GM18505 (cell line): ENCODE results near the gene SSTR3.

ENCODE experiments used
- ATAC-seq: cut with Tn5 transposase; IDR thresholded peaks from one replicate; pipeline ENCODE4 v1.9.1; 2021; ENCODE audit not compliant: unreplicated experiment
- POLR2A ChIP-seq: IDR thresholded peaks from 4 replicates; pipeline ENCODE4 v1.6.1; 2011; ENCODE audit warnings: borderline replicate concordance; ENCODE audit not compliant: insufficient read depth, insufficient read length; ENCODE audit errors: extremely low read depth

Gene SSTR3

DNA sequence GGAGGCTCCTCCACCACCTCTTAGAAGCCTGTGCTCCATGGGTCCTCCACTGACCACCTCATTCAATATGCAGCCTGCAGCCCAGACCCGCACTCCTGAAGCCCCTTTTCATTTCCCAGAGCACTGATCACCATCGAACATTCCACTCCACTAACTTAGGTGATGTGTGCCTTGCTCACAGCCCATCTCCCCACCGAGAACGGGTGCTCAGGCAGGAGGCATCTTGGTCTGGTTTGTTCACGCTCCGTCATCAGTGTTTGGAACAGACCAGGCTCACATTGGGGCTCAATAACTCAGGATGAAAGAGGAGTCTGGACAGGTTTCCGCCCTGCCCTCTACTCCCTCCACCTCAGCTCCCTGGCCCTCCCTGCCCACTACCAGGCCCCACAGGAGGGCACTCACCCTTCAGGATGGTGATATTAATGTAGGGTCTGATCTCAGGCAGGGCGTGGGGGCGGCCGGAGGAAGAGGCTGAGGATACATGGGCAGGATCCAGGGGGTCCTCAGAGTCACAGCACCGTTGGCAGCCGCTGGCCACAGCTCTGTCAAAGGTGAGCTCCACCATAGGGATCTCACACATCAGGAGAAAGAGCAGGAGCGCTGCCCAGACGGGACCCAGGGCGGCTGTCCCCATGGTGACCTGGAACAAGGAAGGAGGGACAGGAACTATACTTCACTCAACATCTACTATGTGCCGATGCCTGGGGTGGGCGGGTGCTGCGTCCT is 27.3 kb downstream of the SSTR3 start:
- no peak for TF ChIP-seq POLR2A
- ATAC-seq, result no peak

DNA sequence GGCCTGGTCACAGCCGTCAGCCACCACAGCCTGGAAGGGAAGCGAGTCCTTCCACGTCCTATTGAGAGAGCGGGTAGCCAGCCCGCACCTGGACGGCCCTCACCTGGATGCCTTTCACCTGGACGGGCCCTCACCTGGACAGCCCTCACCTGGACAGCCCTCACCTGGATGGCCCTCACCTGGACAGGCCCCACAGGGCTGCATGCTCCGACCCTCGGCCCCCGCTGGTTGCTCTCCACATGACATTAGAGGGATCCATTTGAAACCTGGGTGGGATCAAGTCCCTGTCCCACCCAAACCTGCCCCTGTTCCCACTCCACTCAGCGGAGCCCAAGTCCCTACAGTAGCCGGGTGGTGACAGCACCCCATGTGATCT is 27.9 kb downstream of the SSTR3 start:
- no peak for TF ChIP-seq POLR2A

DNA sequence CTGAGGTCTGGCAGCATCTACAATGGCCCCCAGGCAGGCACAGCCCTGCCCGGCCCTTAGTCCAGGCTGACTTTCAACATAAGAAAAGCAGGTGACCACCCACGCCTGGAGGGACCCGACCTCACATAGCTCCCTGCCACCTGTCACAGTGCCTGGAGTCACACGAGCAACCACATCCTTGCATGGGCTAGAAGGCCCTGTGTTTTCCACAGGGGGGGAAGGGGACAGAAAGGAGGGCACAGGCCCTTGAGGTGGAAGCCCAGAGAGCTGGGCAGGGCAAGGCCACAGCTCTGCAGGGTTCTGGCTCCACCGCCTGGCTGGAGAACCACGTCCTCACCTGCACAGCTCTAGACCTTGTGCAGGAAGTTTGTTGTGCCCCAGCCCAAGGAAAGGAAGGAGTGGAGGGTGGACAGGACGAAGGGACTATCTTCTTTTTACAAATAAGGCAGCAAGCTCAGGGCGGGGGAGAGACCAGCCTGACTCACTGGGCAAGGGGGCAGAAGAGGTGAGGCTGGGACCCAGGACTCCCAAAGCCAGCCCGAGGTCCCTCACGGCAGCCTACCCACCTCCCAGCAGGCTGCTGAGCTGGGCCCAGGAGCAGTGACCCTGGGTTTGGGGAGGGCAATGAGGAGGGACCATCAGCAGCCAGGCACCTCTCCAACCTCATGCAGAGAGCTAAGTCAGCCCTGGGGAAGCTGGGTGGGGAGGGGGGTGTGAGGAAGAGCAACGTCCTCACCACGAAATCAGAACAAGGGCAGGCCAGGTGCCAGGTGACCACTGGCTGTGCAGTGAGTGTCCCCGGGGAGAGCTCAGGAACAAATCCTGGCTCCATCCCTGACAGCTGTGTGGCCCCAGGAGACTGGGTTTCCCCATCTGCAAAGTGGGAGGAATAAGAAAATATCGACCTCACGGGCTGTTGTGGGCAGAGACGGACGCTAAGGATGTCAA is 28.6 kb downstream of the SSTR3 start:
- no peak for ATAC-seq
- TF ChIP-seq POLR2A, result no peak

More for the DNA sequence above, 27.9 kb downstream of the SSTR3 start:
- no peak for ATAC-seq

DNA sequence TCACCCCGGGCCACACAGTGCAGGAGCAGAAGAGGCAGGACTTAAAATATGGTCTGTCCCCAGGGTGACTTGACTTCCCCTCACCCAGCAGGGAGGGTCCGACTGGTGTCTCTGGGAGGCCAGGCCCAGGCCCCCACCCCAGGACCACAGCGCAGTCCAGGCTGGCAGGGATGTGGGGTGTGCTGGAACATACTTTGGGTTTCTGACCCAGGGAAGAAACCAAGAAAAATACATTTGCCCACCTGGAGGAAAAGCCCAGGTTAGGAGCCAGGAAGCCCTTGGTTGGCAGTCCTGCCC is 29.4 kb downstream of the SSTR3 start:
- ATAC-seq, result no peak
- TF ChIP-seq POLR2A, result no peak

DNA sequence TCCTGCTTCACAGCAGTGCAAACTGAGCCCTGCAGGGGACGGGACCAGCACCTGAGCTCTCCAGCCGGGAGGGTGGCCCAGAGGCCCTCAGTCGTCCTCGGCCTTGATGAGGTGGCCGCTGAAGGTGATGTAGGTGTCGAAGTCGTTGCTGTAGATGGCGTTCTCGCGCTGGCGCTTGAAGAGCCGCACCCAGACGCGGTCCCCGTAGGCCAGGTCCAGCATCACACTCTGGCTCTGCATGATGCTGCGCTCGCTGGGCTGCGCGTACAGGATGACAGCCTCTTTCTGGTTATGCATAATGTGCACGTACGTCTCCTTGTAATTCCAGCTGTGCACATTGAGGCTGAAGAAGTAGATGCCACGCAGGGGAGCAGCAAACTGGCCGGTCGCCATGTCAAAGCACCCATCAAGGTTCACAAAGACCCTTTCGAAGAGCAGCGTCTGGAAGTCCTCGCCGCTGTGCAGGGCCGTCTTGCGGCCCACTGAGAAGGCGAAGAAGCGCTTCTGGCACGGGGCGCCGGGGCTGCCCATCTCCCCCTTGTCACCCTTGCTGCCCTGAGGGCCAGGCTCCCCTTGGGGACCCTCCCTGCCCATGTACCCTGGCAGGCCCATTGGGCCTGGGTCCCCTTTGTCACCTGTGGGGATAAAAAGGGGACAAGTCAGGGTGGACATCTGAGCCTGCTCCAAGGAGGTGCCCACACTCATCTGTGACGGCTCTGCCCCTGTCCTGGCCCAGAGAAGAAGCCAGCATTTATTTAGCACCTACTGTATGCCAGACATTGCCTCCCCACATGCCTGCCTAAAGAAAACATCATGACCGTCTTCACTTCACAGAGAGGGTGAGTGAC is 30.0 kb downstream of the SSTR3 start:
- TF ChIP-seq POLR2A, result no peak
- ATAC-seq, result no peak

DNA sequence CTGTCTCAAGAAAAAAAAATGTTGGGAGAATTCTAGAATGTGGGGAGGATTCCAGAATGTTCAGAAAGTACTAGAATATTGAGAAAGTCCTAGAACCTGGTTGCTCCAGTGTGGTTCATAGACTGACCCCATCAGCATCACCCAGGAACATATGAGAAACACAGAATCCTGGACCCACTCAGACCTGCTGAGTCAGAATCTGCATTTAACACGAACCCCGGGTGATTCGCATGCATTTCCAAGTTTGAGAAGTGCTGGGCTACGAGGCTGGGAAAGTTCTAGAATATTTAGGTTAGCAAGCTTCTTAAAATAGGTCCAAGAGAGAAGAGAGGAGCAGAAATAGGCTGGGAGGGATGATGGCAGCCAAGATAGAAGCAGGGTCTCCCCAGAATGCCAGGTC is 30.6 kb downstream of the SSTR3 start:
- ATAC-seq, result no peak
- no peak for TF ChIP-seq POLR2A

DNA sequence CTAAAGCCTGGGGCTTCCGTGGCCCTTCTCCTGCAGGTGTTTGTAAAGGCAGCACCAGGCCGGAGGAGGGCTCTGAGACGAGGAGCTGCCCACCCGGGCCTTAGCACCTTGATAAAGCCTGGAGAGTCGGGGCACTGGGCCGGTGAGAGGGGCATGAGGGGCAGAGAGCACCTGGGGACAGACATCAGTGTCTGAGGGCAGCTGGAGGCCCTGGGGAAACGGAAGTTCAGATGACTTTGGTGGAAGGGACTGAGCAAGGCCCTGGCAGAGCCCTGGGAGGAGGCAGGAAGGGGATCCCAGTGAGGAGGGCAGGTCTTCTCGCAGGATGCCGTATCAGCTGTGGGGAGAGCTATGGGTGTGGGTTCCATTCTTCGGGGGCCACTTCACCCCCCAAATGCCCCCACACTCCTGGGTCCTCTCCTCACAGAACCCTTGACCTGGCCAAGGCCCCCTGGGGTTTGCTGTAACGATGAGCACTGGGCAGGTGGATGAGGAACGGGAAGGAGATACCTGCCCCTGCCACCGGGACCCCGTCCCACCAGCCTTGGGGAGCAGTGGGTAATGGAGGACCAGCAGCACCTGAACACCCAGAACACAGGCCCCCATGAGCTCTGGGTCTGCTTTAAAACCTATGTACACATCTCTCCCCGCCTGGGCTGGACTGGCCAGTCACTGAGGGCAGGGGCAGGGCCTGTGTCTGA is 31.6 kb downstream of the SSTR3 start:
- no peak for TF ChIP-seq POLR2A
- ATAC-seq, result no peak

DNA sequence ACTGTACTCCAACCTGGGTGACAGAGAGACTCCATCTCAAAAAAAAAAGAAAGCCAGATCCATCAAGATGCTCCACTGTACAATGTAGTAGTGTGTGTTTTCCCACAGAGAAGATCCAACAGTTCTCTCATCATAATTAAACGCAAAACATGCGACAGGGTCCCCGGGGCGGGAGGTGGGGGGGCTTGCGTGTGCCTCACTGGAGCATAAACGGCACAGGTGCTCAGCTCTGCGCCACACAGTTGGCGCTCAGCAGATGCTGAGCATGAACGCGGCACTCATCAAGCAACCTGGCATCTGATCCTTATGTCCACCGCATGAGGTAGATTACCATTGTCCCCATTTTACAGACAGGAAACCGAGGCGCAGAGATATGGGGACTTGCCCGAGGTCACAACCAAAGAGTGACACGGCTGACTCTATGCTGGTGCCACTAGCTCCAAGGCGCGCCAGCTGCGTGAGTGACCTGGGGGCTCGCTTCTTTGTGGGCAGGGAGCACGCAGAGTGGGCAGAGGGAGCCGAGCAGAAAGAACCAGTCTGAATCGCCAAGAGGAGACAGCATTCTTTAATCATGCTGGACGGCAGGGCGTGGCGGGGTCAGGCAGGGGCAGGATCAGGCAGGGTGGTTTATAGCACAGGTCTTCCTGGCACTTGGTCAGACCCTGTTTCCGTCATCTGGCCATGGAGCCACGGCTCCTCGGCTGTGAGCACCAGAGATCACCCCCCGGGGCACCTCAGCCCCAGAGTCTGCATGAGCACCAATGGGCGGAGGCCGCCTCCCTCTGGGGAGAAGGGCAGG is 32.5 kb downstream of the SSTR3 start:
- no peak for TF ChIP-seq POLR2A
- no peak for ATAC-seq

DNA sequence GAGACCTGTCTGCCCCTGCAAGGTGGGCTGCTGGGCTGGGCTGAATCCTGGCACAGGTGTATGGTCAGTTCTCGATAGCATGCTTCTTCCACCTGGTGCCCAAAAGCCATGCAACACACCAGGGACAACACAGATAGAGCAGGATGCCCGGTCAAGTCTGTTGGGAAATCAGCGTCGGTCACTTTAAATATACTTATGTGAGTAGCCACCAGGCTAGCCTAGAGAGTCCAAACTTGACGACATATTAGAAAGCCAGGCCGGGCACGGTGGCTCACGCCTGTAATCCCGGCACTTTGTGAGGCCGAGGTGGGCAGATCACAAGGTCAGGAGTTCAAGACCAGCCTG is 33.2 kb downstream of the SSTR3 start:
- no peak for ATAC-seq
- no peak for TF ChIP-seq POLR2A

DNA sequence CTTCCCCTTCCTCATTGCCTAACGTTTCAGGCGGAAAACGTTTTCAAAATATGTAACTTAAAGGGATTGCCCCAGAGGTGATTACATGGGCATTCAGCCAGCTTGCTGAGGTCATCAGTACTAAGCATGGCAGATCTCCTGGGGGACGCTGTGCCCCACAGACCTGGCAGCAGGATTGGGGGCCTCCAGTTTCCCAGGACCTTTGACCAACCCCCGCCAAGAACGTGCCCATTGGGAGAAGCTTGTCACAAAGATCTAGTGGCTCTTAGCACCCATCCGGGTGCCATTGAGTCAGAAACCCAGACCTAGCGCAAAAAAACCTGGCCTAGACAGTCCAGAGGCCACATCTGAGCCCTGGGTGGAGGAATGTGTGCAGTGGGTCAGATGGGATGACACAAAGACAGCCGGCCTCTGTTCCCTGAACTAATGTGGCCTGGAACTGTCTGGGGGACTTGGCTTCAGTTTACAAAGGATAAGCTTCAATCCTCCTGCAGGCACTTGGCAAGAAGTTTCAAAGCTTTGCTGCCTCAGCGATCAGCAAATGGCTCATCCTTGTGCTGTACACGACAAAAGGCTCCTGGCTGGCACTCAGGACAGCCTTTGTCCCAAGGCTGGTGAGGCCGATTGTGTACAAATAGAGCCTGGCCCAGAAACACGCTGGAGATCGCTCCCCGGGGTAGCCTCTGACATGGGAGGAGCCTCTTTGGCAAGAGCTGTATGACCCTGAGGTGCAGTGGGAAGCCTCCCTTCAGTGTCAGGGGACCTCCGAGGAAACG is 33.7 kb downstream of the SSTR3 start:
- no peak for ATAC-seq
- no peak for TF ChIP-seq POLR2A

DNA sequence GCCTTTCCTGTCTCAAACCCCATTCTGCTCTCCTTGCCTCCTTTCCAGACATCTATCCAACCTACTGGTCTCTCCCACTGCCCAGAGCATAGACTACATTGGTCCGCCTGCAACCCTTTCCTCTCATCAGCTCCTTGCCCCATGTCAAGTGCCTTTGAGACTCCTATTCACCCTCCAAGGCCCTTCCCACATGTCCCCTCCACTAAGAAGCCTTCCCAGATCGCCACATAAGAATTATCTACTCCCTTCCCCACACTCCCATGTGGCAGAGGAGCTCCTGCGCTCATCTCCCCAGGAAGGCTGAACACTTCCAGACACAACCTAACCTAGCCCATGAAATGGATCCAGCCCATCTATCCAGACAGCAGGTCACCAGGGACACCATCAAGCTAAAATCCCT is 34.5 kb downstream of the SSTR3 start:
- no peak for TF ChIP-seq POLR2A
- no peak for ATAC-seq

DNA sequence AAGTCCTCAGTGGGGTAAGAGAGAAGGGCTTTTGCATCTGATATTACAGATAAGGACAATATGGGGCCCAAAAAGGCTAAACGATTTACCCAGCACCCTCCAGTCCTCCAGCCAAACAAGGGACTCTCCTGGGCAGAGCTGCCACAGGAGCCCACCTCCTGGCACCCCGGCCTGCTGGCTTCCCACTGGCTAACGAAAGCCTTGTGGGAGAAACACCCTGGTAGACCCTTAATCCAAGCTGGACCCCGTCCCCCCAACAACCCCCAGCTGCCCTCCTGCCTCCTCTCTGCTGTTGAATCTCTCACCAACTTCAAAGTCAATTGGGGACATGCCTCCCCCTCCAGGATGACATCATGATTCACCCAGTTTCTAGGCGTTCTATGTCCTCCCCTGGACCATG is 35.1 kb downstream of the SSTR3 start:
- no peak for TF ChIP-seq POLR2A
- ATAC-seq, result no peak

DNA sequence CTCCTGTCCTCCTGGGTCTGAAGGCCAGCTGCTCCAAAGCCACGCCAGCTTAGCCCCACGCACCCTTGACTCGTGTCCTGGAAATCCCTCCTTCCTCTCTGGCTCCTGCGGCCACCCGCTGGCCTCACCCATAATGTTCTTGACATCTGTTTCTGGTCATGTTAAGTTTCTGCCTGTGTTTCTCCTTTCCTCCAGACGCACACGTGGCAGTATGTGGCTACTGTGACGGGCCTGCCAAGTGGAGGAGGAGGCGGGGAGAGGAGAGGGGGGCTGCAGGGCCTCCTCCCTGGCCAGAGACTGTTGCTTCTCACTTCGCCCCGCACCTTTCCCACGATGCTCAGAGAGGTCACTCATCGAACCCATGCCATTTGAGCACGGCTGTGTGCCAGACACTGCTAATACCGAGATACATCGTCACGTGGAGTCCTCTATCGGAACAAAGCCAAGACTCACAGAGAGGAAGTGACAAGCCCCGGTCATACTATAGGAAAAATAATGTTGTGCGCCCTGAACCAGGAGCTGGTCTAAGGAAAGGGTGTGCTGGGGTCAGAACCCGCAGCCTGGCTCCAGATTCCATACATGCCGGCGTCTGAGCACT is 35.7 kb downstream of the SSTR3 start:
- TF ChIP-seq POLR2A, result no peak
- ATAC-seq, result no peak
